ENCODE data around the gene MYO18A. TPM values are rescaled to one million over a fixed set of nuclear protein-coding genes. Genes with fewer than 3 reads are reported as not detected.
"Not testable (repeated sequence)": the region's sequence is repeated elsewhere in the genome, so short reads cannot be mapped to it uniquely, and the experiment has no call there.

MYO18A gene
- total and polyA plus RNA-seq, 2 experiments from 2014 or later: 186 to 564 TPM

DNA sequence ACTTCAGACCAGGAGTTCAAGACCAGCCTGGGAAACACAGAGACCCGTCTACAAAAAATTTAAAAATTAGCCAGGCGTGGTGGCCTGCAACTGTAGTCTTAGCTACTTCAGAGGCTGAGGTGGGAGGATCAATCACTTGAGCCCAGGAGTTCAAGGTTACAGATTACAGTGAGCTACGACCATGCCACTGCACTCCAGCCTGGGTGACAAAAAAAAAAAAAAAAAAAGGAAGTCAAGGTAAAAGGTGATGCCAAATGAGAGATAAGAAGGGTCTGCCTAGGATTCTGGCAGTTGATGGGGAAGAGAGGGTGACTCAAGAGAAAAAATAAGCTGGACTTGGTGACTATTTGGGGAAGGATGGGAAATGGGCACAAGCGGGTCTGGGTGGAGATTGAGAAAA is 32.5 kb downstream of the MYO18A start:
- H3K27ac ChIP-seq: peak overlapping the region; percentile 83
- no peaks in the 10 kb centered on the region for H3K27me3 ChIP-seq
- H3K4me3 ChIP-seq: no peak overlapping the region
- no peaks in the 10 kb centered on the region for H3K36me3 ChIP-seq
- DNase-seq (ENCODE audit: low read depth in 1 of 2, low spot score in 1 of 2): no peak
- TF ChIP-seq, protein P1, sequence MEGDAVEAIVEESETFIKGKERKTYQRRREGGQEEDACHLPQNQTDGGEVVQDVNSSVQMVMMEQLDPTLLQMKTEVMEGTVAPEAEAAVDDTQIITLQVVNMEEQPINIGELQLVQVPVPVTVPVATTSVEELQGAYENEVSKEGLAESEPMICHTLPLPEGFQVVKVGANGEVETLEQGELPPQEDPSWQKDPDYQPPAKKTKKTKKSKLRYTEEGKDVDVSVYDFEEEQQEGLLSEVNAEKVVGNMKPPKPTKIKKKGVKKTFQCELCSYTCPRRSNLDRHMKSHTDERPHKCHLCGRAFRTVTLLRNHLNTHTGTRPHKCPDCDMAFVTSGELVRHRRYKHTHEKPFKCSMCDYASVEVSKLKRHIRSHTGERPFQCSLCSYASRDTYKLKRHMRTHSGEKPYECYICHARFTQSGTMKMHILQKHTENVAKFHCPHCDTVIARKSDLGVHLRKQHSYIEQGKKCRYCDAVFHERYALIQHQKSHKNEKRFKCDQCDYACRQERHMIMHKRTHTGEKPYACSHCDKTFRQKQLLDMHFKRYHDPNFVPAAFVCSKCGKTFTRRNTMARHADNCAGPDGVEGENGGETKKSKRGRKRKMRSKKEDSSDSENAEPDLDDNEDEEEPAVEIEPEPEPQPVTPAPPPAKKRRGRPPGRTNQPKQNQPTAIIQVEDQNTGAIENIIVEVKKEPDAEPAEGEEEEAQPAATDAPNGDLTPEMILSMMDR (IDR thresholded peaks at IDR 0.05; ENCODE audit: low read depth, low read length): no peak
- H3K9me3 ChIP-seq (ENCODE audit: low read depth): no peaks in the 10 kb centered on the region
- peaks cover 55% of the 10 kb centered on the region for H3K4me1 ChIP-seq (ENCODE audit: low read depth)

DNA sequence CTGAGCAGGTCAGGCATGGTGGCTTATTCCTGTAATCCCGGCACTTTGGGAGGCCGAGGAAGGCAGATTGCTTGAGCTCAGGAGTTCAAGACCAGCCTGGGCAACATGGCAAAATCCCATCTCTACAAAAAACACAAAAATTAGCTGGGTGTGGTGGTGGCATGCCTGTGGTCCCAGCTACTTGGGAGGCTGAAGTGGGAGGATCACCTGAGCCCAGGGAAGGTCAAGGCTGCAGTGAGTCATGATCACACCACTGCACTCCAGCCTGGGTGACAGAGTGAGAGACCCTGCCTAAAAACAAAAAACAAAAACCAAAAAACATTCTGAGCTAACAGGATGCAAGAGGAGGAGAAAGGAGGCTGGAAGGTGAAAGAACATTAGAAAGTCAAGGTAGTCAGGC is 33.0 kb downstream of the MYO18A start:
- H3K27ac ChIP-seq: peak overlapping the region; percentile 83
- not testable (repeated sequence) for DNase-seq (ENCODE audit: low read depth in 1 of 2, low spot score in 1 of 2); H3K36me3 ChIP-seq; H3K4me3 ChIP-seq; H3K27me3 ChIP-seq; H3K9me3 ChIP-seq (ENCODE audit: low read depth)
- H3K4me1 ChIP-seq (ENCODE audit: low read depth): peaks cover 58% of the 10 kb centered on the region

DNA sequence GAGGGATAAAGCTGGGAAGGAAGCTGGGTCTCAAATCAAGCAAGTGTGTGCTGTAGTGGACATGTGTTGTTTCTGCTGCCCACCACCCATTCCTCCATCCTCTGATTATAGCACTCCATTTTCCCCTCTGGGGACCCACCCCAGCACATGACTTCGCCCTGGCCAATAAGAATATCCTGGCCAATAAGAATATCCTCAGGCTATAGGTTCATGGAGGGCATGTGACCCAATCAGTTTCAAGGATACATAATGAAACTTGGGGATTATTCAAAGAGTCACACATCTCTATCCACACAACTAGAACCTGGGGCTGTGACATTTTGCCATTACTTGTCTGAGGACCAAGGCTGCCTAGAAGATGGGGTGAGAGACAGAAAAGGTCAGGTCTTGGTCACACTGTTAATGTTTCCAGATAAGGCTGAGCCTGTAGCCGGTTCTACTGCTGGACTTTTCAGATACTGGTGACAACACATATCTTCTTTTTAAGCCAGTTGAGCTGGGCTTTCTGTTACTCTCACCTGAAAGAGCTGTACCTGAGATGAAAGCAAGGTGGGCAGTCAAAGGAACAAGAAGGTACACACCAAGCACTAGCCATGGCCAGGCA is 33.7 kb downstream of the MYO18A start:
- TF ChIP-seq, protein P1 (IDR thresholded peaks at IDR 0.05; ENCODE audit: low read depth, low read length): no peak
- H3K4me3 ChIP-seq: no peak overlapping the region
- DNase-seq (ENCODE audit: low read depth in 1 of 2, low spot score in 1 of 2): no peak
- peaks cover 57% of the 10 kb centered on the region for H3K4me1 ChIP-seq (ENCODE audit: low read depth)
- no peaks in the 10 kb centered on the region for H3K36me3 ChIP-seq
- peak overlapping the region; percentile 83 for H3K27ac ChIP-seq
- no peaks in the 10 kb centered on the region for H3K27me3 ChIP-seq
- no peaks in the 10 kb centered on the region for H3K9me3 ChIP-seq (ENCODE audit: low read depth)

DNA sequence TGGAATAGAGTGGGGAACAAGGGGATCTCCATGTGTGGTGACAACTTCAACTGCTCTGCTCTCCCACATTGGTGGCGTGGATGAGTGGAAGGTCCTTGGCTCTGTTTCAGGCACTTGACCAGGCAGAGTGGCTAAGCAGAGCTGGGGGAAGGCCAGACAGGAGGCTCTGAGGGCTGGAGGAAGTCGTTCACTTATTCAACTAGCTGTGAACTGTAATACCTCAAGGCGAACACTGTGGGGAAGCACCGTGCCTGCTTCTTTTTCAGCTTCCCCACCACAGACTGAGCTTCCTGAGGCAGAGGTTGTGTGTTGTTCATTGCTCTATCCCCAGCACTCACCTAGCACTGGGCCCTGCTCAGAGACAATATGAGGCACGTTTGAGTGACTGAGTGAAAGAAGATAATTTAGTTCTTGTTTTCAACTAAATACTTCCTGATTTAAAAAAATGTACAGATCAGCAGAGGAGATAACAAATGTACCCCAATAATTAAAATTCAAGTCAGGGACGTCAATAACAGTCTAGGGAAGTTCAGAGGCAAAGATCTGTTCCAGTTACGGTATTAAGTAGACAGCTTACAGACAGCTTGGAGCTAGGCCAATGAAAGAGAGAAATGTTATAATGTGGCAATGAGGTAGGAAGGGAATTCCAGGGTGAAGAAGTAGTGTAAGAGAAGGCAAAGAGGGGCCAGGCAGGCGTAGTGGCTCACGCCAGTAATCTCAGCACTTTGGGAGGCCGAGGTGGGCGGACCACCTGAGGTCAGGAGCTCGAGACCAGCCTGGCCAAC is 34.7 kb downstream of the MYO18A start:
- no peaks in the 10 kb centered on the region for H3K27me3 ChIP-seq
- TF ChIP-seq, protein P1 (IDR thresholded peaks at IDR 0.05; ENCODE audit: low read depth, low read length): peak; percentile 74
- H3K36me3 ChIP-seq: no peaks in the 10 kb centered on the region
- peak overlapping the region; percentile 75 for H3K27ac ChIP-seq
- H3K4me1 ChIP-seq (ENCODE audit: low read depth): peaks cover 65% of the 10 kb centered on the region
- H3K9me3 ChIP-seq (ENCODE audit: low read depth): no peaks in the 10 kb centered on the region
- DNase-seq (ENCODE audit: low read depth in 1 of 2, low spot score in 1 of 2): peak; percentile 82 to 88
- H3K4me3 ChIP-seq: no peak overlapping the region

DNA sequence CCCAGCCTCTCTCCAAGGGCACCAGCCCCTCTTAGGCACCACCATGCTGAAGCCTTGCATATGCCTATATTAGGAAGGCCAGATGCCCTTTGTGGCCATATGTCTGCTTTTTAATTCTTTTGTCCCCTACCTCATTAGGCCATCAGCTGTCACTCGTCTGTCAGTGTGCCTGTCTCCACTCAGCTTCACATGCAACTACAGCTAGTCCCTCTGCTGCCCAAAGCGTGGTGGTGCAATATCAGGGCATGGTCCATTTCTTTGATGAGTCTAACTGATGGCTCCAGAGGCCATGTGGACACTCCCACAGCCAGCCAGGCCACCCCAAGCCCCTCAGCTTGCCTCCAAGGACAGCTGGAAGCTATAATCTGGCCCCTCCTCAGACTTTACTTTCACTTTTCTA is 36.3 kb downstream of the MYO18A start:
- TF ChIP-seq, protein P1 (IDR thresholded peaks at IDR 0.05; ENCODE audit: low read depth, low read length): peak; percentile 40
- no peaks in the 10 kb centered on the region for H3K9me3 ChIP-seq (ENCODE audit: low read depth)
- DNase-seq (ENCODE audit: low read depth in 1 of 2, low spot score in 1 of 2): peak in 1 of 2 donors; percentile 42
- H3K36me3 ChIP-seq: no peaks in the 10 kb centered on the region
- H3K27me3 ChIP-seq: no peaks in the 10 kb centered on the region
- H3K4me3 ChIP-seq: no peak overlapping the region
- peak overlapping the region; percentile 75 for H3K27ac ChIP-seq
- H3K4me1 ChIP-seq (ENCODE audit: low read depth): peaks cover 74% of the 10 kb centered on the region

DNA sequence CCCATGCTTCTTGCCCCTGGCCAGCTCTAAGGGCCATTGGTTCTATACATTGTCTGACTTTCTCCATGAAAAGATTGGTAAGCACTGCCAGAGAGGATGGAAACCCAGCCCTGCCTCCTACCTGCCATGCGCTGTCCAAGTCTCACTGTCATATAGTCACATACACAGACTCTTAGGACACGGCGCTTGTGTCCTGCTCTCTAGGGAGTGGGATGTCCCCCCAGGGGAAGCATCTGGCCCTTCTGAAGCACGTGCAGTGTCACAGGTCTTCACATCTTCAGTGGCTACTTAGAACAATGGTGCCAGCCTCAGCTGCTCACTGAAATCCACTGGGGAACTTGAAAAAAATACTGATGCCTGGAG is 38.7 kb downstream of the MYO18A start:
- no peak for DNase-seq (ENCODE audit: low read depth in 1 of 2, low spot score in 1 of 2)
- TF ChIP-seq, protein P1 (IDR thresholded peaks at IDR 0.05; ENCODE audit: low read depth, low read length): no peak
- Histone ChIP-seq H3K36me3 (no peaks in the 10 kb centered on the region), H3K4me1 (ENCODE audit: low read depth) (peaks cover 74% of the 10 kb centered on the region), H3K9me3 (ENCODE audit: low read depth) (no peaks in the 10 kb centered on the region), H3K27me3 (no peaks in the 10 kb centered on the region), H3K4me3 (no peak overlapping the region), H3K27ac (peak overlapping the region; percentile 99)
